Astrocyte of the spinal cord (primary cell): ENCODE measurements around the gene ITGA11.

Source experiments
- DNase-seq: peaks from one replicate; pipeline ENCODE4 v3.0.0; 2011; ENCODE audit warnings: low read depth, low spot score
- H3K4me3 ChIP-seq: 2 replicates; pipeline ENCODE4 v1.5.1; 2011; ENCODE audit warnings: low read depth, mild to moderate bottlenecking, low read length, moderate library complexity
- CTCF ChIP-seq: IDR thresholded peaks from 2 replicates; pipeline ENCODE4 v1.5.1; 2012; ENCODE audit warnings: low read depth, mild to moderate bottlenecking, low read length, inconsistent platforms
- in situ Hi-C: cut with HindIII; loops from 2 replicates; pipeline ENCODE4 v1.10.0; 2017; ENCODE audit warnings: low sequenced_read_pairs

Gene ITGA11

GRCh38 chr15:68465861-68466560, 34.0 kb upstream of the ITGA11 start:
- no peak overlapping the region for H3K4me3 ChIP-seq
- DNase-seq = no peak
- in situ Hi-C loops = no loop called here
- TF ChIP-seq CTCF = no peak

- in situ Hi-C loops = no loop called here
- no peak for TF ChIP-seq CTCF
- DNase-seq = peak; percentile 38
- H3K4me3 ChIP-seq = no peak overlapping the region
Measured at GRCh38 chr15:68464448-68465090, 32.6 kb upstream of the ITGA11 start.

- H3K4me3 ChIP-seq = no peak overlapping the region
- no peak for TF ChIP-seq CTCF
- no peak for DNase-seq
- in situ Hi-C loops = no loop called here
Measured at GRCh38 chr15:68463996-68464395, 32.0 kb upstream of the ITGA11 start.

- no peak overlapping the region for H3K4me3 ChIP-seq
- no peak for DNase-seq
- in situ Hi-C loops = no loop called here
- no peak for TF ChIP-seq CTCF
Measured at GRCh38 chr15:68463444-68463843, 31.5 kb upstream of the ITGA11 start.

- TF ChIP-seq CTCF = no peak
- in situ Hi-C loops = no loop called here
- no peak overlapping the region for H3K4me3 ChIP-seq
- DNase-seq = no peak
Measured at GRCh38 chr15:68460166-68460565, 28.2 kb upstream of the ITGA11 start.

GRCh38 chr15:68450192-68450591, 18.2 kb upstream of the ITGA11 start:
- no peak overlapping the region for H3K4me3 ChIP-seq
- in situ Hi-C loops = no loop called here
- DNase-seq = no peak
- no peak for TF ChIP-seq CTCF
